Hepatocyte (in vitro differentiated cells): ENCODE results near the gene DGKI. TPM values are rescaled to one million over a fixed set of nuclear protein-coding genes. Genes with fewer than 3 reads are reported as not detected.

Experiments used
- DNase-seq: peaks from one replicate; pipeline ENCODE4 v3.0.0-alpha.2; 2016; ENCODE audit warnings: low spot score
- H2AFZ ChIP-seq: fragments of 200-600 bp; sonication (generic); 2 replicates; pipeline ENCODE4 v1.6.0; 2016; ENCODE audit warnings: antibody characterized with exemption, mild to moderate bottlenecking
- H3K27ac ChIP-seq: fragments of 200-600 bp; sonication (generic); 2 replicates; pipeline ENCODE4 v1.5.1; 2016; ENCODE audit warnings: mild to moderate bottlenecking
- H3K27me3 ChIP-seq: fragments of 200-600 bp; sonication (generic); 2 replicates; pipeline ENCODE4 v1.6.1; 2016
- H3K36me3 ChIP-seq: fragments of 200-600 bp; sonication (generic); replicated peaks from 2 replicates; pipeline ENCODE4 v1.5.1; 2016; ENCODE audit warnings: low read depth; ENCODE audit not compliant: insufficient read depth
- H3K4me1 ChIP-seq: fragments of 200-600 bp; sonication (generic); 2 replicates; pipeline ENCODE4 v1.5.1; 2016; ENCODE audit warnings: mild to moderate bottlenecking, moderate library complexity; ENCODE audit not compliant: insufficient read depth
- H3K4me2 ChIP-seq: fragments of 200-600 bp; sonication (generic); 2 replicates; pipeline ENCODE4 v1.6.0; 2016
- H3K4me3 ChIP-seq: fragments of 200-600 bp; sonication (generic); 2 replicates; pipeline ENCODE4 v1.5.1; 2016; ENCODE audit warnings: mild to moderate bottlenecking
- H3K79me2 ChIP-seq: fragments of 200-600 bp; sonication (generic); 2 replicates; pipeline ENCODE4 v1.6.0; 2017; ENCODE audit warnings: mild to moderate bottlenecking
- H3K9me2 ChIP-seq: fragments of 200-600 bp; sonication (generic); replicated peaks from 2 replicates; pipeline ENCODE4 v1.6.0; 2017; ENCODE audit warnings: mild to moderate bottlenecking; ENCODE audit not compliant: insufficient read depth
- H3K9me3 ChIP-seq: fragments of 200-600 bp; sonication (generic); 2 replicates; pipeline ENCODE4 v1.5.1; 2016; ENCODE audit warnings: low read depth, mild to moderate bottlenecking
- H4K20me1 ChIP-seq: fragments of 200-600 bp; sonication (generic); 2 replicates; pipeline ENCODE4 v1.6.0; 2016; ENCODE audit warnings: mild to moderate bottlenecking; ENCODE audit not compliant: insufficient read depth, poor library complexity, severe bottlenecking
- EZH2 ChIP-seq: fragments of 200-600 bp; sonication (generic); IDR thresholded peaks from 2 replicates; pipeline ENCODE4 v1.6.1; 2016; ENCODE audit warnings: antibody characterized with exemption, mild to moderate bottlenecking, borderline replicate concordance
- EZH2phosphoT487 ChIP-seq: fragments of 200-600 bp; sonication (generic); IDR thresholded peaks from one replicate; pipeline ENCODE4 v1.6.1; 2018; ENCODE audit warnings: antibody characterized with exemption, mild to moderate bottlenecking, low read depth, moderate library complexity; ENCODE audit not compliant: unreplicated experiment, severe bottlenecking
- WGBS: methylation state at CpG from one replicate; pipeline ENCODE4 v1.1.6; 2016; ENCODE audit warnings: low lambda C conversion rate; ENCODE audit errors: missing lambda C conversion rate; 5-methylcytosine and 5-hydroxymethylcytosine counted together
- polyA plus RNA-seq: library from polyadenylated mRNA; unstranded; fragments of >200 nt; fragmentation: Nextera tagmentation; extraction: Ambion mirVana; gene quantifications from 2 replicates; pipeline ENCODE4 v1.2.1, GENCODE V29; 2016
- total RNA-seq: library from RNA; depleted of rRNA; stranded (reverse); fragments of >200 nt; gene quantifications from 2 replicates; pipeline ENCODE4 v1.2.3, GENCODE V29; 2014
- TF ChIP-seq, protein P1 (sequence below): fragments of 200-600 bp; sonication (generic); IDR thresholded peaks from 2 replicates; pipeline ENCODE4 v1.5.1; 2016; ENCODE audit warnings: antibody characterized with exemption, mild to moderate bottlenecking; ENCODE audit not compliant: poor library complexity

The DGKI gene
- total and polyA plus RNA-seq, 2 experiments from 2014 or later: 0.47 to 1.8 TPM

DNA sequence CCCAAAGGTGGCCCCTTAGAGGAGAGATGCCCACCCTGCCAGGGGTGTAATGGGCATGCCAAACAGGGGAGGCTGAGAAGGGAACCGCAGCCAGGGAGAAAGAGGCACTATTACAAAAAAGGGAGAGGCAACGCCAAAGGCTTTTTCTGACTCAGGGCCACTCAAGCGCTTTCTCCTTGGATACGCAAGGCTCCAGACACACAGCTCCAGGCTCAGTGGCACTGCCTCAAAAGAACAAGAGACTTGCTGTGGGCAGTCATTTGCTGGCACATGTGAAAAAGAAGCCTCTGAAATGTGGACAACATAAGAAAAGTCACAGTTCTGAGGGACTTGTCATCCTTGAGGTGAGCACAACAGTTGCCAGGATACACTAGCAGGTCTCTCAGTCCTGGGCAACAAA lies 128.4 kb downstream of the DGKI start:
- Histone ChIP-seq H3K27ac (no peak overlapping the region), H3K27me3 (peaks cover 5% of the 10 kb centered on the region), H3K79me2 (no peaks in the 10 kb centered on the region), H3K9me2 (no peaks in the 10 kb centered on the region), H3K4me2 (no peak overlapping the region), H3K36me3 (no peaks in the 10 kb centered on the region), H2AFZ (no peak overlapping the region), H3K4me1 (no peaks in the 10 kb centered on the region), H3K4me3 (no peak overlapping the region), H4K20me1 (no peaks in the 10 kb centered on the region), H3K9me3 (no peaks in the 10 kb centered on the region)
- 90% methylated on average over 4 of the region's 4 CpGs for WGBS
- no peak for TF ChIP-seq EZH2phosphoT487
- TF ChIP-seq EZH2: no peak
- TF ChIP-seq, protein P1, sequence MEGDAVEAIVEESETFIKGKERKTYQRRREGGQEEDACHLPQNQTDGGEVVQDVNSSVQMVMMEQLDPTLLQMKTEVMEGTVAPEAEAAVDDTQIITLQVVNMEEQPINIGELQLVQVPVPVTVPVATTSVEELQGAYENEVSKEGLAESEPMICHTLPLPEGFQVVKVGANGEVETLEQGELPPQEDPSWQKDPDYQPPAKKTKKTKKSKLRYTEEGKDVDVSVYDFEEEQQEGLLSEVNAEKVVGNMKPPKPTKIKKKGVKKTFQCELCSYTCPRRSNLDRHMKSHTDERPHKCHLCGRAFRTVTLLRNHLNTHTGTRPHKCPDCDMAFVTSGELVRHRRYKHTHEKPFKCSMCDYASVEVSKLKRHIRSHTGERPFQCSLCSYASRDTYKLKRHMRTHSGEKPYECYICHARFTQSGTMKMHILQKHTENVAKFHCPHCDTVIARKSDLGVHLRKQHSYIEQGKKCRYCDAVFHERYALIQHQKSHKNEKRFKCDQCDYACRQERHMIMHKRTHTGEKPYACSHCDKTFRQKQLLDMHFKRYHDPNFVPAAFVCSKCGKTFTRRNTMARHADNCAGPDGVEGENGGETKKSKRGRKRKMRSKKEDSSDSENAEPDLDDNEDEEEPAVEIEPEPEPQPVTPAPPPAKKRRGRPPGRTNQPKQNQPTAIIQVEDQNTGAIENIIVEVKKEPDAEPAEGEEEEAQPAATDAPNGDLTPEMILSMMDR: no peak
- DNase-seq: no peak

DNA sequence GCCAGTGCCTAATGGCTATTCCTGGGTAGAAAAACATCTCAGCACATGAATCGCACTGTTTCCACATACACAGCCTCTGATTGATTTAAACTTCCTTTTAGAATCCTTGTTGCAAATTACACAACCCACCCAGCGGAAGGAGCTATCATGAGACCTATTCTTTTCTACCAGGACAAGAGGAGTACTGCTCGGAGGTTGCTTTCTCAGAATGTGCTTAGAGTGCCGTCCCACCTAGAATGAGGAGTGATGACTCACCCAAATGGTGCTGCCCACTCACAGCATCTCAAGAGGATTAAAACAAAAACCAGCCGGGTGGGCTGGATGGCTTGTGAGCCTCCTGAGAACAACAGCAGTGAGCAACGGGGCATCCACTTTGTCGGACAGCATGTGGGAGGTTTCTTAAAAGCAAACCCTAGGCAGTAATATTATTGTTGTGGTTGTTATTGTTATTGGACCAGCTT lies 128.9 kb downstream of the DGKI start:
- no peak for DNase-seq
- TF ChIP-seq EZH2: no peak
- TF ChIP-seq, protein P1: no peak
- no peak for TF ChIP-seq EZH2phosphoT487
- no peaks in the 10 kb centered on the region for H4K20me1 ChIP-seq
- no peak overlapping the region for H3K27ac ChIP-seq
- H2AFZ ChIP-seq: no peak overlapping the region
- 54% methylated on average over 7 of the region's 7 CpGs for WGBS
- no peaks in the 10 kb centered on the region for H3K79me2 ChIP-seq
- H3K4me3 ChIP-seq: no peak overlapping the region
- H3K9me2 ChIP-seq: no peaks in the 10 kb centered on the region
- H3K27me3 ChIP-seq: peaks cover 5% of the 10 kb centered on the region
- H3K4me1 ChIP-seq: no peaks in the 10 kb centered on the region
- H3K4me2 ChIP-seq: no peak overlapping the region
- H3K36me3 ChIP-seq: no peaks in the 10 kb centered on the region
- H3K9me3 ChIP-seq: no peaks in the 10 kb centered on the region

DNA sequence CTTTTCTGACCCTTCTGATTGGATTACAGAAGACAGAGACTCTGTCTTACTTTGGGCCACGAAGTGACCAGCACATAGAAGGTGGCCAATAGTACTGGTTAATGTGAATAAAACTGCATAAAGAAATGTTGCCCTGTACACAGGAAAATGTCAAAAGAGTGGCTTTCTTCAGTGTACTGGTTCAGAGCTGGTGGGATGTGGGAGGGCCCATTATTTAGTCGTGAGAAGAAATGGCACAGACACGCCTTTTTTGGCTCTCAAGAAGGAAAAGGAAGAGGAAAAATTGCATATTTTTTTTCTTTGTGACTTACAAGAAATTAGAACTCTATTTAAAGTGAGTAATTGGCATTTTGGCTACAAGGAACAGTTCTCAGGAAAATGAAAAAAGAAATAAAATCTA lies 129.7 kb downstream of the DGKI start:
- no peak overlapping the region for H3K4me3 ChIP-seq
- no peak overlapping the region for H2AFZ ChIP-seq
- no peak for TF ChIP-seq EZH2phosphoT487
- TF ChIP-seq, protein P1: no peak
- TF ChIP-seq EZH2: no peak
- H3K4me1 ChIP-seq: no peaks in the 10 kb centered on the region
- no peak overlapping the region for H3K4me2 ChIP-seq
- no peaks in the 10 kb centered on the region for H3K36me3 ChIP-seq
- DNase-seq: no peak
- H3K27ac ChIP-seq: no peak overlapping the region
- peaks cover 5% of the 10 kb centered on the region for H3K27me3 ChIP-seq
- no peaks in the 10 kb centered on the region for H4K20me1 ChIP-seq
- H3K79me2 ChIP-seq: no peaks in the 10 kb centered on the region
- no peaks in the 10 kb centered on the region for H3K9me3 ChIP-seq
- no peaks in the 10 kb centered on the region for H3K9me2 ChIP-seq
- WGBS: 83% methylated on average over 3 of the region's 3 CpGs

DNA sequence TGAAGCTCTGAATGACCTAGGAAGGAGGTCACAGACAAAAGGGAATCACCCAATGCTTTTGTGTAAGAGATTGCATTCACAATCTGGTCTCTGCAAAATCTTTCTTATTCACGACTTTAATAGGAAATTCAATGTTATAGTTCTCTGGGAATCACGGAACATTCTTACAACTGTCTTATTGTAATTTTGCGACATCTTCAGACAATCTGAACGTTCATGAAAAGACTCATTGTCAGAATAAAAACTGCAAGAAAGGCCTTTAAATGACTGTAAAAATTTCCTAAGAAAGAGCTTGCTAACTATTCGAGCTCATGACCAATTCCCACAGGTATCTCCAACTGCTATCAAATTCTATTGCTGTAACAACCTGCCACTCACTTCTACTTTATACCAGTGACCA lies 130.7 kb downstream of the DGKI start:
- Histone ChIP-seq H3K27me3 (peaks cover 5% of the 10 kb centered on the region), H3K4me3 (no peak overlapping the region), H3K9me3 (no peaks in the 10 kb centered on the region), H3K36me3 (no peaks in the 10 kb centered on the region), H2AFZ (no peak overlapping the region), H3K79me2 (no peaks in the 10 kb centered on the region), H3K27ac (no peak overlapping the region), H3K4me1 (no peaks in the 10 kb centered on the region), H4K20me1 (no peaks in the 10 kb centered on the region), H3K9me2 (no peaks in the 10 kb centered on the region), H3K4me2 (no peak overlapping the region)
- TF ChIP-seq EZH2phosphoT487 (no peak), EZH2 (no peak)
- TF ChIP-seq, protein P1: no peak
- no peak for DNase-seq
- WGBS: 89% methylated on average over 5 of the region's 5 CpGs
